ENCODE results near the gene SHISA9. TPM values are rescaled to one million over a fixed set of nuclear protein-coding genes. Genes with fewer than 3 reads are reported as not detected.

The SHISA9 gene
- total RNA-seq, 1 experiment from 2014 or later, result not detected

GRCh38 chr16:13134836-13135235 is 233.4 kb downstream of the SHISA9 start:
- H3K4me2 ChIP-seq (ENCODE audit: low read length), result no peak overlapping the region
- no peak for DNase-seq (ENCODE audit: low read depth, low spot score)
- no peaks in the 10 kb centered on the region for H3K36me3 ChIP-seq (ENCODE audit: control insufficient read depth in 1 of 2, insufficient read depth in 2 of 2, low read length in 2 of 2)
- no peak overlapping the region for H3K4me3 ChIP-seq (replicated peaks in 1 of 2; ENCODE audit: low read depth in 1 of 2, low read length in 2 of 2)
- no peak overlapping the region for H3K27ac ChIP-seq (ENCODE audit: low read depth, low read length)
- no peak overlapping the region for H3K9ac ChIP-seq (ENCODE audit: low read length)
- peaks cover 0 to 9% of the 10 kb centered on the region in 2 experiments; a peak in 1 of 4 replicates for H3K9me3 ChIP-seq (ENCODE audit: control insufficient read depth in 1 of 2, insufficient read depth in 1 of 2, low read depth in 1 of 2, low read length in 2 of 2)
- H2AFZ ChIP-seq (ENCODE audit: low read depth, low read length, poor library complexity, severe bottlenecking), result no peak overlapping the region
- no peak for ATAC-seq
- CTCF ChIA-PET, result no interaction called here
- H4K20me1 ChIP-seq (ENCODE audit: insufficient read depth), result no peaks in the 10 kb centered on the region
- H3K9me2 ChIP-seq (ENCODE audit: insufficient read depth), result no peaks in the 10 kb centered on the region
- no peaks in the 10 kb centered on the region for H3K79me2 ChIP-seq (ENCODE audit: insufficient read depth, low read length)
- no peaks in the 10 kb centered on the region for H3K27me3 ChIP-seq (ENCODE audit: insufficient read depth, low read length)
- no TSS peak for BruUV-seq (replicated peaks)
- POLR2A ChIA-PET, result no interaction called here
- intact Hi-C loops (cut with micrococcal nuclease), result no loop called here
- H3K4me1 ChIP-seq (ENCODE audit: control insufficient read depth in 1 of 2, insufficient read depth in 2 of 2, low read length in 2 of 2), result no peaks in the 10 kb centered on the region
- RAD21 ChIA-PET (ENCODE audit: low non-redundant PET in 1 of 2, low total read pairs in 2 of 2, uncharacterized antibody in 2 of 2, unreplicated experiment in 2 of 2), result no interaction called here
- TF ChIP-seq CBX3 (IDR thresholded peaks at IDR 0.05; ENCODE audit: low read depth), result no peak
- no peak for TF ChIP-seq FOSL1 (IDR thresholded peaks at IDR 0.05; ENCODE audit: low read depth)
- no peak for TF ChIP-seq TCF7L2 (IDR thresholded peaks at IDR 0.05; ENCODE audit: borderline replicate concordance, extremely low read depth, insufficient read depth, insufficient read length)
- TF ChIP-seq ELF1 (IDR thresholded peaks at IDR 0.05; ENCODE audit: borderline replicate concordance, low read depth), result no peak
- no peak for TF ChIP-seq POLR2A (IDR thresholded peaks at IDR 0.05; ENCODE audit: borderline replicate concordance, extremely low read depth, insufficient read depth, insufficient read length)
- no peak for TF ChIP-seq YY1 (IDR thresholded peaks at IDR 0.05; ENCODE audit: extremely low read depth, insufficient replicate concordance, low read depth, low read length)
- TF ChIP-seq CEBPB (IDR thresholded peaks at IDR 0.05; ENCODE audit: low read depth), result no peak
- TF ChIP-seq EZH2 (IDR thresholded peaks at IDR 0.05), result no peak
- TF ChIP-seq ZNF274 (IDR thresholded peaks at IDR 0.05; ENCODE audit: low read depth, low read length), result no peak
- no peak for TF ChIP-seq SIN3A (IDR thresholded peaks at IDR 0.05; ENCODE audit: low read depth)
- no peak for TF ChIP-seq MAX (IDR thresholded peaks at IDR 0.05)
- TF ChIP-seq REST (IDR thresholded peaks at IDR 0.05; ENCODE audit: low read depth), result no peak
- no peak for TF ChIP-seq CTCF (IDR thresholded peaks at IDR 0.05 in 2 of 3, conservative IDR thresholded peaks at IDR 0.05 in 1 of 3; ENCODE audit: borderline replicate concordance in 1 of 3, insufficient read depth in 1 of 3, low read depth in 2 of 3, low read length in 2 of 3)
- no peak for TF ChIP-seq RAD21 (IDR thresholded peaks at IDR 0.05; ENCODE audit: low read depth)
- TF ChIP-seq ZFX (IDR thresholded peaks at IDR 0.05), result no peak
- no peak for TF ChIP-seq ATF3 (IDR thresholded peaks at IDR 0.05)
- TF ChIP-seq ZBTB33 (IDR thresholded peaks at IDR 0.05; ENCODE audit: extremely low read depth, insufficient replicate concordance, low read length), result no peak
- TF ChIP-seq EZH2phosphoT487 (IDR thresholded peaks at IDR 0.05; ENCODE audit: borderline replicate concordance), result no peak
- TF ChIP-seq JUND (IDR thresholded peaks at IDR 0.05), result no peak
